Left colon (tissue), 2 donors: ENCODE data around the gene DNAL1. TPM values are rescaled to one million over a fixed set of nuclear protein-coding genes. Genes with fewer than 3 reads are reported as not detected.
"Not testable (repeated sequence)": the region's sequence is repeated elsewhere in the genome, so short reads cannot be mapped to it uniquely, and the experiment has no call there.

Experiments
- ATAC-seq: fragments of 200-7000 bp; cut with Tn5 transposase; one replicate; pipeline ENCODE4 v1.9.1; 2020; ENCODE audit warnings: mild to moderate bottlenecking, moderate library complexity
- DNase-seq, 2 donors: peaks; one replicate each; pipeline ENCODE4 v3.0.0-alpha.2; 2020
- intact Hi-C, 2 donors: fragments of 100-400 bp; cut with DNase I in 1 of 2; cut with micrococcal nuclease in 1 of 2; formaldehyde crosslinking; loops; one replicate each; pipeline versions ENCODE4 v1.11.2 to v1.14.0; 2022; cut with DNase I, micrococcal nuclease
- total RNA-seq, 2 donors: library from RNA; stranded (reverse); fragmentation: NEBNext Ultra II Directional; extraction: Animal tissue kit (Norgen Biotek cat#: 25700); gene quantifications; one replicate each; pipeline ENCODE4 v1.2.1, GENCODE V29; 2021
- donor health status: DM: no; HTN: no; CAD: no.
- donor health status: DM: yes; HTN: yes; CAD: no.

DNAL1 gene
- total RNA-seq, 2 donors from 2014 or later: 6.3 to 6.4 TPM

DNA sequence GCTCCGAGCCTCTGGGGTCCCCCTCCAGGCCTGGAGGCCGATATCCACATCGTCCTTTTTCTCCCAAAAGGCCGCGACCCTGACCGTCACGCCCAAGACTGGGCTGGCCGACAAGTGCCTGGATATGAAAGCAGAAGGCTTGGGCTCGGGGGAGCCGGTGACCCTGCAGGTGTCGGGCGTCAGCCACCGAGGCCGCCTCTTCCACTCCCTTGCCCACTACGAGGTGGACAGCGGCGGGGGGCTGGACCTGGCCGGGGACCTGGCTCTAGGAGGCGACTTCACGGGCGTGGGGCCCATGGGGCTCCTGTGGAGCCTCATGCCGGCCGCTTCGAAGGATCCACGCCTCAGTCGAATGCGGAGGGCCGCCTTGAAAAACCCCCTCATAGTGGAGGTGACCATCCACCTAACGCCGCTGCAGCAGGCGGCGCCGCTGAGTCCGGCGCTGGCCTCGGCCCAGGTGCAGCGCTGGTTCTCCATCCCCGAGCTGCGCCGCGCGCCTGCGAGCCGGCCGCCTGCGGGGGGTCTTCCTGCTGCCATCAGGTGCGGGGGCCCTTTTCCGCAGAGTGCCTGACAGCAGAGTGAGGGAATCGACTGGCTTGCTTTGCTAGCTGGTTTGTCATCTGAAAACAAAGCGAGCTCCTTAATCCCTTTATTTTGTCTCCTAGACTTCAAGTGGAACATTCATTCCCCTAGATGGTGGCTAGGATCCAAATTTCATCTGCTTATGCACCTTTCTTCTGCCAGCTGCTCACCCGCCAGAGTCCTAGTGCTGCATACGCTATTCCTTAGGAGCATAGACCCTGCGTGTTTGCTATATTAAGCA is 10.6 kb upstream of the DNAL1 start:
- intact Hi-C loops: loop anchor here in 1 of 2 donors (5.0 kb wide), 1 partner anchor 127 kb away; no protein-coding TSS in a partner anchor
- peak in 1 of 2 donors; percentile 50 for DNase-seq
- ATAC-seq: peak; percentile 82

DNA sequence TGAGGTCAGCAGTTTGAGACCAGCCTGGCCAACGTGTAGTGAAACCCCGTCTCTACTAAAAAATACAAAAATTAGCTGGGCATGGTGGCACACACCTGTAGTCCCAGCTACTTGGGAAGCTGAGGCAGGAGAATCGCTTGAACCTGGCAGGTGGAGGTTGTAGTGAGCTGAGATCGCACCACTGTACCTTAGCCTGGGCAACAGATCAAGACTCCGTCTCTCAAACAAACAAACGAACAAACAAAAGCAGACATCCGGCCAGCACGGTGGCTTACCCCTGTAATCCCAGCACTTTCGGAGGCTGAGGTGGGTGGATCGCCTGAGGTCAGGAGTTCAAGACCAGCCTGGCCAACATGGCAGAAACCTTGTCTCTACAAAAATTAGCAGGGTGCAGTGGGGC is 8.4 kb upstream of the DNAL1 start:
- ATAC-seq, DNase-seq, intact Hi-C loops: not testable (repeated sequence)

DNA sequence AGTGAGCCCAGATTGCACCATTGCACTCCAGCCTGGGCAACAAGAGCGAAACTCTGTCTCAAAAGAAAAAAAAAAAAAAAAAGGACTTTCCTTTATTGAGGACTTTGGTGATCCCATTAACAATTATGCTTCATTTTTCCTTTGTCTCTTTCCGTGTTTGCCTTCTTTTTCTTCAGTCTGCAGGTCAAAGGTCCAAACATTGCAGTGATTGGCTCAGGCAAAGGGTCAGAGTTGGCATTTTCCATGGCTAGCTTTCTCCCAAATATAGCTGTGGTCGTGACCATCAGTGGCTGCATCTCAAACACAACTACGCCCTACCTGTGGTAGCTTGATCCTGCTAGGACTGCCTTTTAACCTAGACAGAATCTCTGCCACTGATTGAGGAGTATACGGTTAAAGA is 7.0 kb upstream of the DNAL1 start:
- intact Hi-C loops: no loop called here
- no peak for ATAC-seq

DNA sequence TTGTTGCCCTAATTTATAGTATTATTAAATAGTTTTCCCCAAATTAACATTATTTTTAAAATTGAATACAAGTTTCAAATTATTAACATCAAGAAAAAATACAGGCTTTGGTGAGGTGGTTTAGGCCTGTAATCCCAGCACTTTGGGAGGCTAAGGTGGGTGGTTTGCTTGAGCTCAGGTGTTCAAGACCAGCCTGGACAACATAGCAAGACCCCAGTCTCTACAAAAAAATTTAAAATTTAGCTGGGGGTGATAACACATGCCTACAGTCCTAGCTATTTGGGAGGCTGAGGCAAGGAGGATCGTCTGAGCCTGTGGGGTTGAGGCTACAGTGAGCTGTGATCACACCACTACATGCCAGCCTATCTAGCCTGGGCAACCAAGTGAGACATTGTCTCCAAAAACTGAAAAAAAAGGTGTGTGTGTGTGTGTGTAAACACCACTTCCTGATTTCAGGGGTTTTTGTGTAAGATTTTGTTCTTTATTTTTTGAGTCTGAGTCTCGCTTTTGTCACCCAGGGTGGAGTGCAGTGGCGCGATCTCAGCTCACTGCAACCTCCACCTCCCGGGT is 3.9 kb upstream of the DNAL1 start:
- intact Hi-C loops: no loop called here
- ATAC-seq (no peak), DNase-seq (no peak)

More for the DNA sequence above, 7.0 kb upstream of the DNAL1 start:
- DNase-seq: no peak

- ATAC-seq: no peak
- DNase-seq: no peak
- intact Hi-C loops: no loop called here
Measured at GRCh38 chr14:73645248-73645610, 443 bp downstream of the DNAL1 start.

GRCh38 chr14:73651005-73651404 is 6.2 kb downstream of the DNAL1 start:
- intact Hi-C loops: no loop called here
- no peak for ATAC-seq
- no peak for DNase-seq

DNA sequence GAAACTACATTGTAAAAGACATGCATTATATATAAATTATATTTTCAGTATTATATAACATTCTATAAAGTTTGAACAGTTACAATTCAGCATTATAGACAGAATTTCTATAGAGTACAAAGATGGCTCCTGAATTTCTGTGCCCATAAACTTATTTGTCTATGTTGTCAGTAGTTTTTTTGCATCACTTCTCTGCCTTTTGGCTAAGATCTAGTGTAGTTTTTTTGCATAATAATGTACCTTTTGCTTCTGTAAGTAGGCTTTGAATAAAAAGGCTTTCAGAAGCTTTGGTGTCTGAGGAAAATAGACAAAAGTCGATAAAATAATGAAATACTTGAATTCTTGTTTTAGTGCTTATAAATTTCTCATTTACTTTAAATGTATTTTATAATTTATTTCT is 11.1 kb downstream of the DNAL1 start:
- DNase-seq (no peak), ATAC-seq (no peak)
- intact Hi-C loops: no loop called here

DNA sequence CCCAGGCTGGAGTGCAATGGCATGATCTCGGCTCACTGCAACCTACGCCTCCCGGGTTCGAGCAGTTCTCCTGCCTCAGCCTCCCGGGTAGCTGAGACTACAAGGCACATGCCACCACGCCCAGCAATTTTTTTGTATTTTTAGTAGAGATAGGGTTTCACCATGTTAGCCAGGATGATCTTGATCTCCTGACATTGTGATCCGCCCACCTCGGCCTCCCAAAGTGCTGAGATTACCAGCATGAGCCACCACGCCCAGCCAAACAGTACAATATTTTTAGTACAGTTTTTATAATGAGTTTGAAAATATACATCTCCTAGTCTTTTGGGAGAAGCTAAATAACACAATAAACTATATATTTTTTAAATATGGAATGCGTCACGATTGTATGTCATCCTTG is 14.4 kb downstream of the DNAL1 start:
- DNase-seq, intact Hi-C loops, ATAC-seq: not testable (repeated sequence)

- intact Hi-C loops: no loop called here
- ATAC-seq: no peak
- no peak for DNase-seq
Measured at GRCh38 chr14:73660511-73660910, 15.7 kb downstream of the DNAL1 start.

DNA sequence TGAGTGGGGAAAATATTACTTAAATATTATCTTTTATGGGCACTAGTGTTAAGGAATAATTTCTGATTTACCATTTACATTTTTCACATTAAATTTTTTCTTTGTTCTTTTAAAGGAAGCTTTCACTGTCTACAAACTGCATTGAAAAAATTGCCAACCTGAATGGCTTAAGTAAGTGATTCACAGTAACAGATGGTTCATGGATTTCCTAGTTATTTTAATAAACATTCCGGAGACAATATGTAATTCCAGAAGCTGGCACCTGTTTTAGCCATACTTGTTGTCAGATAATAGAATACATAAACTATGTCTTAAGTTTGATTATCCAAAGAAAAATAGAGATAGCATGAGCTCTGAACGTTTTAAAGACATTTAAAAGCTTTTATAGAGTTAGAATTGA is 17.1 kb downstream of the DNAL1 start:
- intact Hi-C loops: no loop called here
- no peak for DNase-seq
- no peak for ATAC-seq

GRCh38 chr14:73662487-73662943 is 17.7 kb downstream of the DNAL1 start:
- ATAC-seq (peak; percentile 84), DNase-seq (peak in 1 of 2 donors; percentile 32)
- intact Hi-C loops: no loop called here

GRCh38 chr14:73663548-73664212 is 18.9 kb downstream of the DNAL1 start:
- ATAC-seq (peak; percentile 48), DNase-seq (no peak)
- intact Hi-C loops: no loop called here

DNA sequence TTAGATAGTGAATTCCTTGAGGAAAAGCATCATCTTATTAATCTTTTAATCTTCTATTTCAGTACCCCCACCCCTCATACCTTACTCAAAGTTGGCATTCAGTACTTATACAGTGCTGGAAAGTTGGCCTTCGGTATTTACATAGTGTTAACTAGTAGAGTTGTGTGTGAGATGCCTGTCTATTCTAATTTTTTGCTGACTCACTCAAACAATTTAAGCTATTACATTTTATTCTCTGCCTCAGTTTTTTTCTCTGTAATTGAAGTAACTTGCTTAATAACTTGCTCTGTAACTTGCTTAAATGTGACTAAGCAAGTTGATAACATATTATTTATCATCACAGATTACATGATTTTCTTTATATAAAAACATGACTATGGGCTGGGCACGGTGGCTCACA is 20.3 kb downstream of the DNAL1 start:
- ATAC-seq (no peak), DNase-seq (no peak)
- intact Hi-C loops: no loop called here

DNA sequence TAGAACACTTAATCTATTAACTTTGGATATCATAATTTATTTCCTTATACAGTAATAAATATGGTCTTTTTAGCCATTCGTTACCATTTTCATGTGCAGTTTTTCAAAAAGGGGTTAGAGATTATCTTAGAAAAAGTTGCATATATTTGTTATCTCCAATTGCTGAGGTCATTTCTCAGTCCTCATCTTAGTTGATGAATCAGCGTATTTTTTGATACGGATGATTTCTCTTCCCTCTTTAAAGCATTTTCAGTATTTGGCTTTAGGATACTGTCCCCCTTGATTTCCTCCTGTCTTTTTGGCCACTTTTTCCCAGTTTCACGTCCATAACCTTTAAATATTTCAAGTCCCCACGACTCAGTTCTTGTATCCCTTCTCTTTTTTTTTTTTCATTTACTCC is 21.8 kb downstream of the DNAL1 start:
- DNase-seq: no peak
- ATAC-seq: no peak
- intact Hi-C loops: no loop called here

DNA sequence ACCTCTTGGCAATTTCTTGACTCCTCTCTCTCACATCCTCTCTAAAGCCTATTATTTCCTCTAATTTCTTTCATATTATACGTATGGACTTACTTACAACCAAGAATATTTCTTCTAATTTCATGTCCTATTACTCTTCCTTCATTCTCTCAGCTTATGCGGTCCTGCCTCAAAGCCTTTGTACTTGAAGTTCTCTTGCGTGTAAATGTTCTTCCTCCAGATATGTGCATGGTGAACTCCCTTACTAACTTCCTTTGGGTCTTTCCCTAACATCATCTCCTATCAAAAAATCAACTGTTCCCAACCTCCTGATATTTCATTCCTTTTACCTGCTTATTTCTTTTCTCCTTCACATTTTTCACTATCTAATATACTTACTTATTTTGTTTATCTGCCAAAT is 23.1 kb downstream of the DNAL1 start:
- ATAC-seq (no peak), DNase-seq (no peak)
- intact Hi-C loops: no loop called here

DNA sequence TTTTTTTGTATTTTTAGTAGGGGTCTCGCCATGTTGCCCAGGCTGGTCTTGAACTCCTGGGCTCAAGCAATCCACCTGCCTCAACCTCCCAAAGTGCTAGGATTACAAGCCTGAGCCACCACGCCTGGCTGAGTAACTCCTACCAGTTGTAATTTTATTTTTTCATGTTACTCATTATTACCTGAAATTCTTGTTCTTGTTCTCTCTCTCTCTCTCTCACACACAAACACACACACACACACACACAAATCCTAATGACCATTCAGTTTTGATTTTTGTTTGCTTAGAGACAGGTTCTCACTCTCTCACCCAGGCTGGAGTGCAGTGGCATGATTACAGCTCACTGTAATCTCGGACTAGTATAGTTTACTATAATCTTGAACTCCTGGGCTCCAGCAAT is 30.2 kb downstream of the DNAL1 start:
- DNase-seq (no peak), ATAC-seq (no peak)
- intact Hi-C loops: no loop called here

GRCh38 chr14:73678698-73679097 is 33.9 kb downstream of the DNAL1 start:
- DNase-seq: no peak
- intact Hi-C loops: no loop called here
- no peak for ATAC-seq

- intact Hi-C loops: no loop called here
- ATAC-seq (no peak), DNase-seq (no peak)
Measured at GRCh38 chr14:73680821-73681220, 36.0 kb downstream of the DNAL1 start.

DNA sequence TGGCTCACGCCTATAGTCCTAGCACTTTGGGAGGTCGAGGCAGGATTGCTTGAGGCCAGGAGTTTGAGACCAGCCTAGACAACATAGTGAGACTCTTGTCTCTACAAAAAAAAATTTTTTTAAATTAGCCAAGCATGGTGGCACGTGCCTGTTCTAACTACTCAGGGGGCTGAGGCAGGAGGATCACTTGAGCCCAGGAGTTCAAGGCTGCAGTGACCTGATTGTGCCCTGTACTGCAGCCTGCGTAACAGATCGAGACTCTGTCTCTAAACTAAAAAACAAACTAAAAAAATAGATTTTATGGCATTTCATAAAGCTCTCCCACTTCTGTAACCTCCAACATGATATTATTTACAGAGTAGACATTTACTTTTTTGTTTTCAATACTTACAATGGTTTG is 39.8 kb downstream of the DNAL1 start:
- ATAC-seq (no peak), DNase-seq (no peak)
- intact Hi-C loops: no loop called here

- DNase-seq (no peak), ATAC-seq (no peak)
- intact Hi-C loops: no loop called here
Measured at GRCh38 chr14:73685328-73685727, 40.5 kb downstream of the DNAL1 start.
